ENCODE results near the gene ANXA4. TPM values are rescaled to one million over a fixed set of nuclear protein-coding genes. Genes with fewer than 3 reads are reported as not detected.
A peak's percentile ranks its signal among the peaks of the same experiment; 100 is the strongest.

The ANXA4 gene
- total RNA-seq, 5 donors from 2014 or later (not counting 1 experiment from before 2014, with no cell fraction given) = 10.4 to 27.6 (median 20.0) TPM

DNA sequence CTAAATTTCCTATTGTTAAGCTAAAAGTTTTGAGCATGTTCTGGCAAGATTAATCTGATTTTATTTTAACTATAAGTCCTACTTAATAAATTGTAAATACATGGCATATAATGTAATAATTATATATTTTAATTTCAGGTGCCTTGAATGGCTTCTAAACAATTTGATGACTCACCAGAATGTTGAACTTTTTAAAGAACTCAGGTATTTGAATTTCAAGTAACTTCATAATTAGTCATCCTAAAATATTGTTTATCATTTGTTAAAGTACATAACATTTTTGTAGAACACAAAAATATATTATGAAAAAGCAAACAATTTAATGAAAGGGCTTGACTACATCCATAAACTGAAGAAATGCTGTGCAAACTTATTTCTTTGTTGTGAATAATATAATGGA is 102.1 kb downstream of the ANXA4 start:
- no peak overlapping the region for H3K4me3 Mint-ChIP-seq
- H3K27me3 Mint-ChIP-seq = no peaks in the 10 kb centered on the region
- Histone ChIP-seq H3K36me3 (ENCODE audit: control insufficient read depth in 2 of 2, extremely low read depth in 1 of 2, insufficient read depth in 1 of 2, low read length in 1 of 2) (peaks cover 8 to 67% of the 10 kb centered on the region in 2 donors), H3K9me3 (no peaks in the 10 kb centered on the region), H3K4me1 (ENCODE audit: control insufficient read depth in 1 of 2, extremely low read depth in 1 of 2, insufficient read depth in 2 of 2, low read length in 2 of 2) (no peaks in the 10 kb centered on the region), H3K27ac (ENCODE audit: low read length) (no peak overlapping the region), H3K27me3 (replicated peaks in 1 of 2; ENCODE audit: control insufficient read depth in 2 of 2, extremely low read depth in 1 of 2, insufficient read depth in 2 of 2, low read length in 1 of 2) (no peaks in the 10 kb centered on the region), H3K4me3 (ENCODE audit: control insufficient read depth in 1 of 2, extremely low read depth in 1 of 2, low read length in 1 of 2) (no peak overlapping the region)
- ATAC-seq (replicated peaks in 1 of 4) (no peak), DNase-seq (no peak)
- H3K36me3 Mint-ChIP-seq = peaks cover 43% of the 10 kb centered on the region
- POLR2A ChIA-PET = no interaction called here
- no peak overlapping the region for H3K27ac Mint-ChIP-seq
- H3K9me3 Mint-ChIP-seq = no peaks in the 10 kb centered on the region
- peaks cover 0 to 4% (median 0%) of the 10 kb centered on the region in 3 donors for H3K4me1 Mint-ChIP-seq
- CTCF ChIA-PET = interaction anchor here in 1 of 2 donors (1.4 kb wide), 1 partner anchor 119 kb away, joined by 4 read pairs; no protein-coding TSS in a partner anchor

DNA sequence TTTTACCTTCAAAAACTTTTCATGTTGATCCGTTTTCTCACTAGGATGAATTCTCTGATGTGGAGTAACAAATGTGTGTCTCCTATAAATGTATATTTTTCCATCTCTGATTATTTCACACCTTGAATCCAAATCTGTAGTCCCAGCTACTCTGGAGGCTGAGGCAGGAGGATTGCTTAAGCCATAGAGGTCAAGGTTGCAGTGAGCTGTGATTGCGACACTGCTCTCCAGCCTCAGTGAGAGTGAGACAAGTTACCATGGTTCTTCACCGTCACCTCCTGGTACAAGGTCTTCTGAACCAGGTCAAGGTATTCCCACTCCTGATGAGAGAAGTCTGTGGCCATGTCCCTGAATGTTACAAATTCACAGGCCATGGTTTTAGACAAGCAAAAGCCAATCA is 102.6 kb downstream of the ANXA4 start:
- DNase-seq (no peak), ATAC-seq (replicated peaks in 1 of 4) (no peak)
- POLR2A ChIA-PET = no interaction called here
- Histone ChIP-seq H3K4me3 (ENCODE audit: control insufficient read depth in 1 of 2, extremely low read depth in 1 of 2, low read length in 1 of 2) (no peak overlapping the region), H3K27me3 (replicated peaks in 1 of 2; ENCODE audit: control insufficient read depth in 2 of 2, extremely low read depth in 1 of 2, insufficient read depth in 2 of 2, low read length in 1 of 2) (no peaks in the 10 kb centered on the region), H3K9me3 (no peaks in the 10 kb centered on the region), H3K36me3 (ENCODE audit: control insufficient read depth in 2 of 2, extremely low read depth in 1 of 2, insufficient read depth in 1 of 2, low read length in 1 of 2) (peaks cover 8 to 67% of the 10 kb centered on the region in 2 donors), H3K4me1 (ENCODE audit: control insufficient read depth in 1 of 2, extremely low read depth in 1 of 2, insufficient read depth in 2 of 2, low read length in 2 of 2) (no peaks in the 10 kb centered on the region), H3K27ac (ENCODE audit: low read length) (no peak overlapping the region)
- CTCF ChIA-PET = no interaction called here
- no peaks in the 10 kb centered on the region for H3K9me3 Mint-ChIP-seq
- H3K36me3 Mint-ChIP-seq = peaks cover 40% of the 10 kb centered on the region
- no peaks in the 10 kb centered on the region for H3K27me3 Mint-ChIP-seq
- no peak overlapping the region for H3K27ac Mint-ChIP-seq
- 100% methylated on average over 2 of the region's 3 CpGs for WGBS (ENCODE audit: insufficient coverage)
- H3K4me3 Mint-ChIP-seq = no peak overlapping the region
- H3K4me1 Mint-ChIP-seq = peaks cover 0 to 4% (median 0%) of the 10 kb centered on the region in 3 donors

DNA sequence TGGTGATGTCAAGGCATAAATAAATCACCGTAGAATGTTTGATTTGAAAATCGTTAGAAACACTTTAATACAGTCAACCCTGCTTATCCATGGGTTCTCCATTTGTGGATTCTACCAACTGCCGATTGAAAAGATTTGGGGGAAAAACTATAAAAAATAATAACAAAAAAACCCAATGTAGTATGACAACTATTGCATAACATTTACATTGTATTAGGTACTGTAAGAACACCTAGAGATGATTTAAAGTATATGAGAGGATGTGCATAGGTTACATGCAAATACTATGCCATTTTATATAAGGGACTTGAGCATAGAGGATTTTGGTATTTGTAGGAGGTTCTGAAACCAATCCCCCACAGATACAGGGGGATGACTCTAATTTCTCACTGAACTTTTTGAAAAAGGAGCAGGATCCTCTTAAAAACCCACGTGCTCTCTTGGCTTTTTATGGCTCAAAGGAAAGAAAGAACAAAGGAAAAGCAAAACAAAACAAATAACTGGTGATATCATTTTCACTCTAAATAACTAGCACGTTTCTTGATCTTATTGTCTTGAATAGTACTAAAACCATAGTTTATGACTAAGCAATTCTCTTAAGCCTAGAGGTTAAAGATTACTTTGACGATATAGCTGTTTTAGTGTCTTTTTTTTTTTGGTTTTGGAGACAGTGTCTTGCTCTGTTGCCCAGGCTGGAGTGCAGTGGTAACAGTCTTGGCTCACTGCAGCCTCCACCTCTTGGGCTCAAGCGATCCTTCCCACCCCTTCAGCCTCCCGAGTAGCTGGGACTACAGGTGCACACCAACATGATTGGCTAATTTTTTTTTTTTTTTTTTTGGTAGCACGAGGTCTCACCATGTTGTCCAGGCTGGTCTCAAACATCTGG is 104.5 kb downstream of the ANXA4 start:
- Histone ChIP-seq H3K36me3 (ENCODE audit: control insufficient read depth in 2 of 2, extremely low read depth in 1 of 2, insufficient read depth in 1 of 2, low read length in 1 of 2) (peaks cover 2 to 69% of the 10 kb centered on the region in 2 donors), H3K4me1 (ENCODE audit: control insufficient read depth in 1 of 2, extremely low read depth in 1 of 2, insufficient read depth in 2 of 2, low read length in 2 of 2) (no peaks in the 10 kb centered on the region), H3K27ac (ENCODE audit: low read length) (no peak overlapping the region), H3K4me3 (ENCODE audit: control insufficient read depth in 1 of 2, extremely low read depth in 1 of 2, low read length in 1 of 2) (no peak overlapping the region), H3K9me3 (no peaks in the 10 kb centered on the region), H3K27me3 (replicated peaks in 1 of 2; ENCODE audit: control insufficient read depth in 2 of 2, extremely low read depth in 1 of 2, insufficient read depth in 2 of 2, low read length in 1 of 2) (no peaks in the 10 kb centered on the region)
- Mint-ChIP-seq H3K27ac (peak overlapping the region in 1 of 2 donors; percentile 18), H3K4me1 (peaks cover 0 to 4% (median 0%) of the 10 kb centered on the region in 3 donors), H3K36me3 (peaks cover 37% of the 10 kb centered on the region), H3K9me3 (no peaks in the 10 kb centered on the region), H3K27me3 (no peaks in the 10 kb centered on the region), H3K4me3 (no peak overlapping the region)
- 95% methylated on average over 3 of the region's 9 CpGs for WGBS (ENCODE audit: insufficient coverage)
- no peak for ATAC-seq (replicated peaks in 1 of 4)
- ChIA-PET CTCF (interaction anchor here (0.5 to 1.2 kb wide), 4 partner anchors 16 to 445 kb away, joined by 3 to 7 read pairs (median 3); no protein-coding TSS in a partner anchor), POLR2A (interaction anchor here (0.5 to 0.7 kb wide), 4 partner anchors 89 to 394 kb away, joined by 3 to 5 read pairs (median 4); no protein-coding TSS in a partner anchor)
- DNase-seq = no peak

DNA sequence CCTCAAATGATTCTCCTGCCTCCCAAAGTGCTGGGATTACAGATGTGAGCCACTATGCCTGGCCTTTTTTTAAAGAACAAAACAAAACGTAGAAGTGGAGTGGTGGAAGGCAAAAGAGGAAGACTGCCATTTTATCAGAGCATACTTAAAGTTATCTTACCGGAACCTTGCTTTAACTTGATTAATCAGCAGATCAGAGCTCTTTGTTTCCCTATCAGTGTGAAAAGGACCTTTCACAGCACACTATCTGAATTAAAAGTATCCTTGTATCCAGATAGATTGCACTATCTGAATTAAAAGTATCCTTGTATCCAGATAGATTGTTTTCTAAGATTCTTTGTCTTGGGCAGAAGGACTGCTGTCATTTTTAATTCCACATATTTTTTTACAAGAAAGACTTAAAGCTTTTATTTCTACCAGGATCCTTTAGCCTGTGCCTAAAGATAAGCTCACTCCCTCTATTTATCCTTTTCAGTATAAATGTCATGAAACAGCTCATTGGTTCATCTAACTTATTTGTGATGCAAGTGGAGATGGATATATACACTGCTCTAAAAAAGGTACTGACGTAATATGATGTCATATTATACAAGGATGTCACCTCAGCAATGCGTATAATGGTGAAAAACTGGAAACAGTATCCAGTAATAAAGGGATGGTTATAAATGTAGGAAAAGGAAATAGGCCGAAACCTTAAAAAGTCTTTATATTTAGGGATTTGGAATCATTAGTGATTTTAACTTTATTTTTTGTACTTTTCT is 105.3 kb downstream of the ANXA4 start:
- ChIA-PET POLR2A (interaction anchor here in 1 of 2 donors (0.7 kb wide), 2 partner anchors 13 to 393 kb away, joined by 3 read pairs; no protein-coding TSS in a partner anchor), CTCF (interaction anchor here in 1 of 2 donors (1.1 to 1.2 kb wide), 2 partner anchors 10 to 122 kb away, joined by 3 read pairs; no protein-coding TSS in a partner anchor)
- no peak overlapping the region for H3K4me3 Mint-ChIP-seq
- DNase-seq = no peak
- H3K27ac ChIP-seq (ENCODE audit: low read length) = no peak overlapping the region
- no peaks in the 10 kb centered on the region for H3K27me3 Mint-ChIP-seq
- no peak overlapping the region for H3K27ac Mint-ChIP-seq
- H3K36me3 ChIP-seq (ENCODE audit: control insufficient read depth in 2 of 2, extremely low read depth in 1 of 2, insufficient read depth in 1 of 2, low read length in 1 of 2) = peaks cover 2 to 65% of the 10 kb centered on the region in 2 donors
- no CpG with 5 or more reads among the region's 5 CpGs for WGBS (ENCODE audit: insufficient coverage)
- ATAC-seq (replicated peaks in 1 of 4) = no peak
- H3K4me1 ChIP-seq (ENCODE audit: control insufficient read depth in 1 of 2, extremely low read depth in 1 of 2, insufficient read depth in 2 of 2, low read length in 2 of 2) = no peaks in the 10 kb centered on the region
- peaks cover 37% of the 10 kb centered on the region for H3K36me3 Mint-ChIP-seq
- peaks cover 0 to 1% (median 0%) of the 10 kb centered on the region in 3 donors for H3K4me1 Mint-ChIP-seq
- H3K9me3 ChIP-seq = no peaks in the 10 kb centered on the region
- H3K9me3 Mint-ChIP-seq = no peaks in the 10 kb centered on the region
- no peak overlapping the region for H3K4me3 ChIP-seq (ENCODE audit: control insufficient read depth in 1 of 2, extremely low read depth in 1 of 2, low read length in 1 of 2)
- H3K27me3 ChIP-seq (replicated peaks in 1 of 2; ENCODE audit: control insufficient read depth in 2 of 2, extremely low read depth in 1 of 2, insufficient read depth in 2 of 2, low read length in 1 of 2) = no peaks in the 10 kb centered on the region

DNA sequence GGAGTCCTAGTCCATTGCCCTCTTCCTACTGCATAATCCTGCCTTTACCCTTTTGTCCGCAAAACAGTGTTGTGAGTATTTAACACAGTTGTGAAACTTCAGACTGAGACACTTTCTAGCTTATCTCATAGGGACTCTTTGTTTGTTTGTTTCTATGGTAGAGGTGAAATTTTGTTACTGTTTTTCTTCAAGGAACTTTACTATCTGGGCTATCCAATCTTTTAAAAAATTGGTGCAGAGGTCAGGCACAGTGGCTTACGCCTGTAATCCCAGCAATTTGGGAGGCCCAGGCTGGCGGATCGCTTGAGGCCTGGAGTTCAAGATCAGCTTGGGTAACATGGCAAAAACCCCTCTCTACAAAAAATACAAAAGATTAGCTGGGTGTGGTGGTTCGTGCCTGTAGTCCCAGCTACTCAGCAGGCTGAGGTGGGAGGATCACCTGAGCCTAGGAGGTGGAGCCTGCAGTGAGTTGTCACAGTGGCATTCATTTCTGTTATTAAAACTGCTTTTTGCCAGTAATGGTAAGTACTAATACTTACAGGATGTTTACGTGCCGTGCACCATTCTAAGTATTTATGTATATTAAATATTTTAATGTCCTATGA is 106.4 kb downstream of the ANXA4 start:
- no CpG with 5 or more reads among the region's 7 CpGs for WGBS (ENCODE audit: insufficient coverage)
- no peak overlapping the region for H3K4me3 Mint-ChIP-seq
- H3K4me1 ChIP-seq (ENCODE audit: control insufficient read depth in 1 of 2, extremely low read depth in 1 of 2, insufficient read depth in 2 of 2, low read length in 2 of 2) = no peaks in the 10 kb centered on the region
- H3K4me3 ChIP-seq (ENCODE audit: control insufficient read depth in 1 of 2, extremely low read depth in 1 of 2, low read length in 1 of 2) = no peak overlapping the region
- H3K27ac ChIP-seq (ENCODE audit: low read length) = no peak overlapping the region
- H3K36me3 ChIP-seq (ENCODE audit: control insufficient read depth in 2 of 2, extremely low read depth in 1 of 2, insufficient read depth in 1 of 2, low read length in 1 of 2) = peaks cover 2 to 64% of the 10 kb centered on the region in 2 donors
- ATAC-seq (replicated peaks in 1 of 4) (no peak), DNase-seq (no peak)
- H3K36me3 Mint-ChIP-seq = peaks cover 38% of the 10 kb centered on the region
- H3K27ac Mint-ChIP-seq = no peak overlapping the region
- H3K4me1 Mint-ChIP-seq = no peaks in the 10 kb centered on the region
- no peaks in the 10 kb centered on the region for H3K27me3 ChIP-seq (replicated peaks in 1 of 2; ENCODE audit: control insufficient read depth in 2 of 2, extremely low read depth in 1 of 2, insufficient read depth in 2 of 2, low read length in 1 of 2)
- no peaks in the 10 kb centered on the region for H3K27me3 Mint-ChIP-seq
- no peaks in the 10 kb centered on the region for H3K9me3 ChIP-seq
- ChIA-PET POLR2A (no interaction called here), CTCF (interaction anchor here in 1 of 2 donors (1.1 kb wide), 1 partner anchor 11 kb away, joined by 3 read pairs; no protein-coding TSS in a partner anchor)
- no peaks in the 10 kb centered on the region for H3K9me3 Mint-ChIP-seq

DNA sequence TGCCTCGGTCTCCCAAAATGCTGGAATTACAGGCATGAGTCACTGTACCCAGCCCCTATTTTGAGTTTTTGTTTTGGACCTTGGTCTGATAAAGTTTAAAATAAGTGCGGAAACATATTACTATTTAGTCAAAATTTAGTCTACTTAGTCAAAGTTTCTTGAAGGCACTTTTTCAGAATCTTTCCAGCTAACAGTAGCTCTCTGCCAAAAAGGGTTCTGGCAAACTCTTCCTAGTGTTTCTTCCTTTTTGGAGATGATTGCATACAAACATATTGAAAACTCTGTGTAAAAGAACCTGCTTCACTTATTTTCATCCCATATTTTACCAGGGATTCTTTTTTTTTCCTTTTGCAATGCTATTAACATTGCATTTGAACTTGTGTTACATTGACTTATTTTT is 116.3 kb downstream of the ANXA4 start:
- H3K4me1 Mint-ChIP-seq = no peaks in the 10 kb centered on the region
- no peak for DNase-seq
- H3K4me3 ChIP-seq (ENCODE audit: control insufficient read depth in 1 of 2, extremely low read depth in 1 of 2, low read length in 1 of 2) = no peak overlapping the region
- no peak overlapping the region for H3K27ac ChIP-seq (ENCODE audit: low read length)
- H3K27me3 Mint-ChIP-seq = no peaks in the 10 kb centered on the region
- H3K36me3 ChIP-seq (ENCODE audit: control insufficient read depth in 2 of 2, extremely low read depth in 1 of 2, insufficient read depth in 1 of 2, low read length in 1 of 2) = peaks cover 0 to 25% of the 10 kb centered on the region in 2 donors
- CTCF ChIA-PET = no interaction called here
- H3K27me3 ChIP-seq (replicated peaks in 1 of 2; ENCODE audit: control insufficient read depth in 2 of 2, extremely low read depth in 1 of 2, insufficient read depth in 2 of 2, low read length in 1 of 2) = no peaks in the 10 kb centered on the region
- ATAC-seq (replicated peaks in 1 of 4) = no peak
- POLR2A ChIA-PET = no interaction called here
- H3K27ac Mint-ChIP-seq = no peak overlapping the region
- H3K9me3 ChIP-seq = no peaks in the 10 kb centered on the region
- H3K9me3 Mint-ChIP-seq = no peaks in the 10 kb centered on the region
- H3K4me3 Mint-ChIP-seq = no peak overlapping the region
- H3K4me1 ChIP-seq (ENCODE audit: control insufficient read depth in 1 of 2, extremely low read depth in 1 of 2, insufficient read depth in 2 of 2, low read length in 2 of 2) = no peaks in the 10 kb centered on the region
- H3K36me3 Mint-ChIP-seq = peaks cover 18% of the 10 kb centered on the region
- no CpG with 5 or more reads among the region's 2 CpGs for WGBS (ENCODE audit: insufficient coverage)
